Hematopoietic multipotent progenitor cell treated with erythropoietin and hydrocortisone succinate and interleukin-3 and kit ligand, for 17 days (in vitro differentiated cells): ENCODE data around the gene CT45A7.
"Not testable (repeated sequence)": the region's sequence is repeated elsewhere in the genome, so short reads cannot be mapped to it uniquely, and the experiment has no call there.

Experiments
- DNase-seq: peaks from one replicate; pipeline ENCODE4 v3.0.0-alpha.2; 2015; ENCODE audit warnings: low spot score

The CT45A7 gene

GRCh38 chrX:135837180-135837579, at the start of gene CT45A7:
Gene CT45A7 (minus strand): TSS chrX:135837280. CDS start chrX:135833533, 3,747 bp downstream.
- DNase-seq = not testable (repeated sequence)

- DNase-seq = not testable (repeated sequence)
These were observed 45.7 kb upstream of the CT45A7 start for GRCh38 chrX:135882741-135883140.

- not testable (repeated sequence) for DNase-seq
These were observed 34.6 kb upstream of the CT45A7 start, which contains the start of gene CT45A9 for GRCh38 chrX:135871712-135872111. Gene CT45A9 (minus strand): TSS chrX:135871812. CDS start chrX:135868061, 3,751 bp downstream.

GRCh38 chrX:135854438-135854837, 17.4 kb upstream of the CT45A7 start, which contains the start of gene CT45A8:
Gene CT45A8 (minus strand): TSS chrX:135854538. CDS start chrX:135850783, 3,755 bp downstream.
- DNase-seq = not testable (repeated sequence)

- DNase-seq = not testable (repeated sequence)
These were observed 17.2 kb downstream of the CT45A7 start, which contains the start of gene CT45A2 for GRCh38 chrX:135819912-135820311. Gene CT45A2 (minus strand): TSS chrX:135820012. CDS start chrX:135816265, 3,747 bp downstream.

- not testable (repeated sequence) for DNase-seq
These were observed 34.4 kb downstream of the CT45A7 start, which contains the start of gene CT45A6 for GRCh38 chrX:135802687-135803086. Gene CT45A6 (minus strand): TSS chrX:135802787. CDS start chrX:135798993, 3,794 bp downstream.

GRCh38 chrX:135785403-135785802, 51.7 kb downstream of the CT45A7 start, which contains the start of gene CT45A5:
Gene CT45A5 (minus strand): TSS chrX:135785503. CDS start chrX:135781729, 3,774 bp downstream.
- DNase-seq = not testable (repeated sequence)
